ENCODE data around the gene FKBP9.
"Not testable (repeated sequence)": the region's sequence is repeated elsewhere in the genome, so short reads cannot be mapped to it uniquely, and the experiment has no call there.

FKBP9 gene, protein sequence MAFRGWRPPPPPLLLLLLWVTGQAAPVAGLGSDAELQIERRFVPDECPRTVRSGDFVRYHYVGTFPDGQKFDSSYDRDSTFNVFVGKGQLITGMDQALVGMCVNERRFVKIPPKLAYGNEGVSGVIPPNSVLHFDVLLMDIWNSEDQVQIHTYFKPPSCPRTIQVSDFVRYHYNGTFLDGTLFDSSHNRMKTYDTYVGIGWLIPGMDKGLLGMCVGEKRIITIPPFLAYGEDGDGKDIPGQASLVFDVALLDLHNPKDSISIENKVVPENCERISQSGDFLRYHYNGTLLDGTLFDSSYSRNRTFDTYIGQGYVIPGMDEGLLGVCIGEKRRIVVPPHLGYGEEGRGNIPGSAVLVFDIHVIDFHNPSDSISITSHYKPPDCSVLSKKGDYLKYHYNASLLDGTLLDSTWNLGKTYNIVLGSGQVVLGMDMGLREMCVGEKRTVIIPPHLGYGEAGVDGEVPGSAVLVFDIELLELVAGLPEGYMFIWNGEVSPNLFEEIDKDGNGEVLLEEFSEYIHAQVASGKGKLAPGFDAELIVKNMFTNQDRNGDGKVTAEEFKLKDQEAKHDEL

DNA sequence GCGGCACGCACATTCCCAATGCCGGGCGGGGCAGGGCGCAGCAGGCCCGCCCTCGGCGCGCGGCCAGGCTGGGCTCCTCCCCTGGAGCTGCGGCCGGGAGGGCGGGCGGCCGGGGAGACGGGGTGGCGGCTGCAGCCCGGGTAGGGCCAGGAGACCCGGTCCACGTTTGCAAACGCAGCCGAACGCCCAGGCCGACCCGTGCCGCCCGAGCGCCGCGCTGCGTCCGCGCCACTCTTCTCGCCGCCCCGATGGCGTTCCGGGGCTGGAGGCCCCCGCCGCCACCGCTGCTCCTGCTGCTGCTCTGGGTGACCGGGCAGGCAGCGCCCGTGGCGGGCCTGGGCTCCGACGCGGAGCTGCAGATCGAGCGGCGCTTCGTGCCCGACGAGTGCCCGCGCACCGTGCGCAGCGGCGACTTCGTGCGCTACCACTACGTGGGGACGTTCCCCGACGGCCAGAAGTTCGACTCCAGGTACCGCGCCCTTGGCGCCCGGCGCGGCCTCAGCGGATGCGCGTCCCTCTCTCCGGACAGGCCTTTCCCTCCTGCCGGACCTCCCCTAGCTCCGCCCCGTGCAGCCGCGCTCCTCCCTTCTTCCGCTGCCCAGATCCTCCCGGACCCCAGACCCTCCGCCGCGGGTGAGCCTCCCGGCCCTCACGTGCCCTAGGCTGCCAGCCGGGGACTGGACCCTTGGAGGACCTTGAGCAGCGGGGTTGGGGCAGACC is at the start of gene FKBP9:
Gene FKBP9, plus strand, starts transcription at position 115 of the 720 bp plus-strand sequence. Its CDS starts 134 bp downstream, at position 249.
- DNase-seq, result peak; percentile 96
- in situ Hi-C loops (cut with HindIII; ENCODE audit: low pct_ligation_motif_present, low pct_unique_long_range_greater_than_20kb, low sequenced_read_pairs), result no loop called here

DNA sequence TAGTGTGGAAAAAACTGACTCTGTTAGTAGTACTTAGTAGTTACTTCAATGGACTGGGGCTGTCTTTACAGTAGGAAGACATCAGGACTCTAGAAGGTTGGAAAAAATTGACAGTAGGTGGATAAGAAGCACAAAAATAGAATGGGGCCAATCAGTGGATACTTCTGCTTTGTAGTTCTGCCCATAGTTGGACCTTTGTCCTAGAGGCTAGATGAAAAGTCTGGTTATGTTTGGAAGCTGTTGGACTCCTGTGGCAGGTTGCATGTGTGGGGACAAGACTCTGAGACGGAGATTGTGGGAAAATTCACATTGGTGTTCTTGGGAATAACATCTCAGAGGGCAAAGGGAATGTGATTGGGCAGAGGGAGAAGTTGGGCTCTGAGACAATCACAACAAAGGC is 47.0 kb upstream of the FKBP9 start:
- in situ Hi-C loops (cut with HindIII; ENCODE audit: low pct_ligation_motif_present, low pct_unique_long_range_greater_than_20kb, low sequenced_read_pairs), result no loop called here

DNA sequence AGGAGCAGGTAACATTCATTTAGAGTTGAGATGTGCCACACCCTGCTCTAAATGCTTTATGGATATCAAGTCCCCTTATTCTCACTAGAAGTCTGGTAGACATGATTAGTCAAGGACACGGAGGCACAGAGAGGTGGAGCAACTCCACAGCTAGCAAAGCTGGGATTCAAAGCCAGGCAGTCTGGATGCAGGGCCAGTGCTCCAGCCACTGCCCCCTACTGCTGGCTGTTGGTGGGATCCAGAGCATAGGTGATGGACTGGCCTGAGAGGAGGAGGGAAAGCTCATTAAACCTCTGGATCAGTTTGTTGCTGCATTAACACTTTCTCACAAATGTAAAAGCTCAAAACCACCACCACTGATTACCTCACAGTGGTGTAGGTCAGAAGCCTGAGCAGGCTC is 43.1 kb upstream of the FKBP9 start:
- in situ Hi-C loops (cut with HindIII; ENCODE audit: low pct_ligation_motif_present, low pct_unique_long_range_greater_than_20kb, low sequenced_read_pairs), result no loop called here
- DNase-seq, result no peak

More for the DNA sequence above, 47.0 kb upstream of the FKBP9 start:
- no peak for DNase-seq

DNA sequence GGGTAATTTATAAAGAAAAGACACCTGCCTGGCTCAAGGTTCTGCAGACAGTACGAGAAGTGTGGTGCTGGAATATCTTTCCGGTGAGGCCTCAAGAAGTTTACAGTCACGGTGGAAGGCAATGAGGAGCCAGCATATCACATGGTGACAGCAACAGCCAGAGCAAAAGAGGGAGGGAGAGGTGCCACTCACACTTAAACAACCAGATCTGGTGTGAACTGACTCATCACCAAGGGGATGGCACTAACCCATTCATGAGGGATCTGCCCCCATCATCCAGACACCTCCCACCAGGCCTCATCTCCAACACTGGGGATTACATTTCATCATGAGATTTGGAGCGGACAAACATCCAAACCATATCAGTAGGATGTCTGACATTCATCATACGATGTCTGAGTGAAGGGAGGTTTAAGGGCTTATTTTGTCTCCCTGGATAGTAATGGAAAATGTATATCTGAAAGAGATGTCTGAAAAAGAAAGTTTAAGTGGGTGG is 42.2 kb upstream of the FKBP9 start:
- in situ Hi-C loops (cut with HindIII; ENCODE audit: low pct_ligation_motif_present, low pct_unique_long_range_greater_than_20kb, low sequenced_read_pairs), result no loop called here
- no peak for DNase-seq

DNA sequence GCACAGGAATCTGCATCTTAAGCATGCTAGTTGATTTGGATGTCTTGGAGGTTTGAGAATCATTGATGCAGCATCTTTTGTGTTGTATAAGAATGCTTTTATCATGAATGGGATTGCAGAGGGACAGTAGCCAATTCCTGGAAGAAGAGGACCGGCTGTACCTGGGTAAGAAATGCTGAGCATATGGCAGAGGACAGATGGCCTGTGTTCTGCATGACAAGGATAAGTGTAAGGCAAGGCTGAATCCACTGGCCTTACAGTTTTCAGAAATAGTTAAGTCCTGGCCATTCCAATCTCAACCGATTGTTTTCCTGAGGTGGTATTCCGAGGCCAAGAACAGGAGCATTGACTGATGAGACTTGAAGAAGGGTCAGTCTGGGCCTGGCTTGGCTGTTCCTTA is 41.2 kb upstream of the FKBP9 start:
- in situ Hi-C loops (cut with HindIII; ENCODE audit: low pct_ligation_motif_present, low pct_unique_long_range_greater_than_20kb, low sequenced_read_pairs), result no loop called here
- no peak for DNase-seq

DNA sequence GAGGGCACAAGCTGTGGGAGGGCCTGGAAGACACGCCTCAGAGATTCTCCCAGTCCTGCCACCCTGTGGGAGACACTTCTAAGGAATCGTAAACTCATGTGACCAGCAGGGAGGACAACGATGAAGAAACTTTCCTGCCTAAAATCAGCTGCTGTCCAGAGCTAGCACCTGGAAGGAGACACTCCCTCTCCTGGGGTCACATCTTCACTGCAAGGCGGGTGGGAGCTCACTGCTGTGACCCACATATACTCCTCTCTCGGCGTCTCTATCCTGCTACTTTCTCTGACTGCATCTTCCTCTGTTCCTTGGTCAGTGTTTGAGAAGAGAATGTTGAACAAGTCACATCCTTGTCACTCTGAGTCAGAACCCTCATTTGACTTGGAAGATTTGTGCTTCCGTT is 40.2 kb upstream of the FKBP9 start:
- in situ Hi-C loops (cut with HindIII; ENCODE audit: low pct_ligation_motif_present, low pct_unique_long_range_greater_than_20kb, low sequenced_read_pairs), result not testable (repeated sequence)

DNA sequence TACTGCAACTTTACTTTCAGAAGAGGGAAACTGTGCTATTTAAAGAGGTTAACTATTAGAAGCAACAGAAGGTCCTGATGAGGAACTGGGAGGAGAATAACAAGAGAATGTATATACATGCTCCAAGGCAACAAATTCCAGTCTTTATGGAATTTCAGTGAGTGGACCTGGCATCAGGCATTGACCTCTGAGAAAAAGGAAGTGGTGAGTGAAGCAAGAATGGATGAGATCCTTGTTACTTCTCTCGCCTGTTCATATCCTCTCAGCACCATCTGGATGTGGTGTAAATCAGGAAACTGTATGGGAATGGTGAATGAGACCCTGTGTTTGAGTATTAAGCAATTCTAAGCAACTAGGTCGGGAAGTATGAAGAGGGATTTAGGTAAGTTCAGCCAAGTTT is 35.3 kb upstream of the FKBP9 start:
- no peak for DNase-seq
- in situ Hi-C loops (cut with HindIII; ENCODE audit: low pct_ligation_motif_present, low pct_unique_long_range_greater_than_20kb, low sequenced_read_pairs), result no loop called here

More for the DNA sequence above, 40.2 kb upstream of the FKBP9 start:
- not testable (repeated sequence) for DNase-seq

DNA sequence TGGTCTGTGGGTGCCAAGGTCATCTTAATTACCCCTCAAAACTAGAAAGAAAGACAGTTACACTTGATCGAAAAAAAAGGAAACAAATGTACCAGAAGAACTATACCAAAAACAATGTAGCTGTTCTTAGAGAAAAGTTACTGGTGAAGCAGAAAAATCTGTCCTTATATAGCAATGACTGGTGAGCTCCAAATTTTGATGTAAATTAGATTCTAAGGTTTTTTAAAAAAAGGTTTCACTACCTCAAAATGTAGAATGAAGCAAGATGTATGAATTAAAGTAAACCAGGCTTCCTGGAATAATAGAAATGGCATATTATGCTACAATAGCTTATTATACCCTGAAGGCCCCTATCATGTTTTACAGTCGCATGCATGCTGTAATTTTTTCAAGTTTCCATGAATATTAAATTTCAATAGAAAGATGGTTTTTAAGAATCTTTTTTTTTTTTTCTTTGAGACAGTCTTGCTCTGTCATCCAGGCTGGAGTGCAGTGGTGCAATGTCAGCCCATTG is 28.4 kb upstream of the FKBP9 start:
- in situ Hi-C loops (cut with HindIII; ENCODE audit: low pct_ligation_motif_present, low pct_unique_long_range_greater_than_20kb, low sequenced_read_pairs), result no loop called here
- no peak for DNase-seq

DNA sequence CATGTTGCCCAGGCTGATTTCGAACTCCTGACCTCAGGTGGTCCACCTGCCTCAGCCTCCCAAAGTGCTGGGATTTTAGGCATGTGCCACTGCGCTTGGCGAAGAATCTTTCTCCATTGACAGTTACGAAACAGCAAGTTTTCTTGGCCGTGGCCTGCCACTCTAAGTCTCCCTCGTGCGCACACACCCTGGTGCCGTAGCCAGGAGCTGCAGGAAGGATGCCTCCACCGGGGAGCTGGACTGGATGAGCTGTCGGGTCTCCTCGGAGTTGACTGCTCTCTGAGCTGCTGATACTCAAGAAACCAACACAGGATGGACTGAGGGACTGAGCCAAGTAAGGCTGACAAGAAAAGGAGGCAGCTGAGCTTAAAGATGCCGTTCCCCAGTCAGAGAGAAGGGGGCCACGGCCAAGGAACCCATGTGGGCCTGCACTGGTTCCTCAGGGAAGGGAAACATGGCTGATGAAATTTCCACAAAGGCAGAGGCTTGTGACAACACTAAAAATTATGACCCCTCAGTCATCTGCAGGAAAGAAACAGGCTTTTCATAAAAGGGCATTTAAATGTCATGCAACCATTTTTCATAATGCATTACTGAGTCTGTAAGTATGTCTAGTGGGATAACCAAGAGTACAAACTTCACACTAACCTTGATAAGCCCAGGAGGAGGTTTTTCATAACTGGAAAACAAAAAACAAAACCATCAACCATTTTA is 27.7 kb upstream of the FKBP9 start:
- DNase-seq, result no peak
- in situ Hi-C loops (cut with HindIII; ENCODE audit: low pct_ligation_motif_present, low pct_unique_long_range_greater_than_20kb, low sequenced_read_pairs), result no loop called here

DNA sequence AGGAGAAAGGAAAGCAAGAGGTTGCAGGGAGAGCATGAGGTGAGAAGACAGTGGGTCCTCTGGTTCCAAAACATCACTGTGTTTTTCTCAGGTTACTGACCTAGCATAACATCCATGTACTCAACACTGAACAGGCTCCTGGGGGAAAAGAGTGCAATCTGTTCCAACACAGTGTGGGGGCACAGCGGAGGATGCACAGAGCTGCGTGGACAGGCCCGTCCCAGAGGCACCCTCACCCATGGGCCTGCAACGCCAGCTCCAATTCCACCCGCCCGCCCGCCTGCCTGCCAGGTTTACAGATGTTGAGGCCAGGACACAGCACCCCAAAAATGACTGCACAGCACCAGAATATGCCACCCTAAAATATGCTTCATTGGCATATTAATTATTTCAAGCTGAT is 26.9 kb upstream of the FKBP9 start:
- in situ Hi-C loops (cut with HindIII; ENCODE audit: low pct_ligation_motif_present, low pct_unique_long_range_greater_than_20kb, low sequenced_read_pairs), result no loop called here
- no peak for DNase-seq

DNA sequence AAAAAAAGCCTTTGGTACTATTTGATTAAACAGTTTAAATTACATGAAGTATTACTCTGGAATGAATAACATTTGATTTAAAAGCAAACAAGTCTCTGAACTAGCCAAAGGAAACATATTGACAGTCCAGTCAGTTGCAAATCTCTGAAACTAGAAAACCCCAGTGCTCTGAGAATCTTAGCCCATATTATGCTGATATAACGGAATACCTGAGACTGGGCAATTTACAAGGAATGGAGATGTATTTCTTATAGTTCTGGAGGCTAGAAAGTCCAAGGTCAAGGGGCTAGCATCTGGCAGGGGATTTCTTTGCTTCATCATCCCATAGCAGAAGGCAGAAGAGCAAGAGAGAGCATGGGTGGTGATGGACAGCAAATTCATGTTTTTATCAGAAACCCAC is 21.7 kb upstream of the FKBP9 start:
- in situ Hi-C loops (cut with HindIII; ENCODE audit: low pct_ligation_motif_present, low pct_unique_long_range_greater_than_20kb, low sequenced_read_pairs), result no loop called here
- DNase-seq, result no peak

DNA sequence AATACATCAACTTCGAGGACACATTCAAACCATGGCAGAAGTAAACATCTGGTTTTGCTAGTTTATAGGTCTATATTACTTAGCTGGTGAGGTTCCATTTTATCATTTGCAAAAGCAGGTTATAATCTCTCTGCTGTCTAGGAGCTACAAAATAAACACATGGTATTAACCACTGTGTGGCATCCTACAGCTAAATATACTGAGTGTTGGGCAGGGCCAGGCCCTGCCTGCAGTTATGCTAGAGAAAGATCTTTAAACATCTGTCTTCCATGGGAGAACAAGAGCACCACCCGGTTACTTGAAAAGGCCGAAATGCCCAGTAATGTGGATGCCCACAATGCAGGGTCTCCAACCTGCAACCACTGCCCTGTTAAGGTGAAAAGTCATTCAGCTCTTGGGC is 20.6 kb upstream of the FKBP9 start:
- no peak for DNase-seq
- in situ Hi-C loops (cut with HindIII; ENCODE audit: low pct_ligation_motif_present, low pct_unique_long_range_greater_than_20kb, low sequenced_read_pairs), result no loop called here

DNA sequence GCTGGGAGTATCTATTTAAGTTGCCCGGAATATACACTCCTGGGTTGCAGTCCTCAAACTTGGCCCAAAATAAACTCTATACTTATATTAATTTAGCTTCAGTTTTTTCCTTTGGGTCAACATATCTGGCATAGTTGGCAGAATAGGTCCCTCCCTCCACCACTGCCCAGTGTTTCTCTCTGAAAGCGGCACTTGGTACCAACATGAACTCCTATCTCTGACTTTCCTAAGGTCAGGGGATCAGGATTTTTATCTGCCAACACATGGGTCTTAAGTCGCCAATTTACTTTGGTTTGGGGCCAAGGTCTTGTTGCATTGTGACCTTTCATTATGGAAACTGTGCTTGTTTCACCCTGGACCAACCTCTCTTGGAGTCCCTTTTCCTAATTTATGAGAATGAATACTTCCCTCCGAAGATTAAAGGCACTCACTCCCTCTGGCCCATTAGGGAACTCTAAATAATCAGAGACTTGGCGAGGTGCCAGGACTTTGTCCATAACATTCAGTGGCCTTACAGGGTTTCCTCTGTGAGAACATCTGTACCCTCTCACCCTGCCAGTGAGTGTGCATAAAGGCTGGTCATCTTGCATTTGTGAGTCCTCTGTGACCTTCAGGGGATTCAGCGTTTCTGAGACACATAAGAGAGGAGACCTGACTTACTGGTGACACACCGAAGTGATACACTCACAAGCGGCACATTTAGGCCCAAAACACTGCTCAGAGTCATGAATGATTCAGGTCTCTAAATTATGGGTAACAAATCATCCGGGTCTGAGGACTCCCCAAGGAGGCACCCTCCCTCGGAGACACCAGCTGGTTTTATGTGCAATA is 19.7 kb upstream of the FKBP9 start:
- no peak for DNase-seq
- in situ Hi-C loops (cut with HindIII; ENCODE audit: low pct_ligation_motif_present, low pct_unique_long_range_greater_than_20kb, low sequenced_read_pairs), result no loop called here

DNA sequence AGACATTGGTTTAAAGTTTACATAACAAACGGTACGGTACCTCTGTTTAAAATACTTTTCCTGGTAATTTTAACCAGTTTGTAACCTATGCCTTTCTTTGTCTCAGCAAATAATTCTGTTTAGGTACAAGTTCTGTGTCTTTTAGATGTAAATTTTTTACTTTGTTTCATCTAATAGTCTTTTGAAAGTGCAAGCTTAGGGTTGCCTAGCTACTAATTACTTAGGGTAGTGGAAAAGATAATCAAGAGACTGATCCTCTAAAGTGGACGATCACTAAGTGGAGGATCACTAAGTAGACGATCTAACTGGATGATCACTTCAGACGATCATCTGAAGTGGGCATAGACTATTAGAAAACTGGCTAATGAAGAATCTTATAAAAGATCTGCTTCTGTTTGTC is 16.1 kb upstream of the FKBP9 start:
- in situ Hi-C loops (cut with HindIII; ENCODE audit: low pct_ligation_motif_present, low pct_unique_long_range_greater_than_20kb, low sequenced_read_pairs), result no loop called here
- DNase-seq, result no peak

DNA sequence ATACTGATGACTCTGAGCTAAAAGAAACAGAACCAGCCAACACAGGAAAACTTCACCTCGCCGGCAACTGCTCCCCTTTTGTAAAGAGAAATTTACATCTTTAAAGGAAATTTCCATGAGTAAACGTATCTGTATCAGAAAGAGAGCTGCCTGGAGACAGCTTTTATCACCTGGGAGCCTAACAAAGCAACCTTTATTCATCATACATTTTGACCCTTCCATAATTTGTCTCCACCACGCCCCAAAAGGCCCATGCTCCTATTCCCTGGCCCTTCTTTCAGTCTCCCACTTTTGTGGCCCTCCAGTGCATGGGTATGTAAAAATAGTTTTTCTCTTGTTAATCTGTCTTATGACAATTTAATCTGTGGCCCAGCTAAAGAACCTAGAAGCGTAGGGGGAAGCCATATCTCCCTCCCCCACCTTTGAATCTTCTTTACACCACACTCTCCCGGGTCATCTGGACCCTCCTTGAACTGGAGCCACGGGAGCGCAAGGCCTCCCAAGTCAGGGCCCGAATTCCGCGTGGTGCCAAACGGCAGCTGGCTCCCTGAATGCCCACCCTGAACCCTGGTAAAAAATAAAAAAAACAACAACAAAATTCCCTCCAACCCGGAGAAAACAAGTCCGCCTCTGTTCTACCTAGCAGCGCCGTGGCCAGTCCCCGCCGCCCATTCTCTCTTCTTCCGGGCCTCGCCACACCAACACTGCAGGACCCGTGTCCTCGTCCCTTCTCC is 15.4 kb upstream of the FKBP9 start:
- in situ Hi-C loops (cut with HindIII; ENCODE audit: low pct_ligation_motif_present, low pct_unique_long_range_greater_than_20kb, low sequenced_read_pairs), result no loop called here
- no peak for DNase-seq

DNA sequence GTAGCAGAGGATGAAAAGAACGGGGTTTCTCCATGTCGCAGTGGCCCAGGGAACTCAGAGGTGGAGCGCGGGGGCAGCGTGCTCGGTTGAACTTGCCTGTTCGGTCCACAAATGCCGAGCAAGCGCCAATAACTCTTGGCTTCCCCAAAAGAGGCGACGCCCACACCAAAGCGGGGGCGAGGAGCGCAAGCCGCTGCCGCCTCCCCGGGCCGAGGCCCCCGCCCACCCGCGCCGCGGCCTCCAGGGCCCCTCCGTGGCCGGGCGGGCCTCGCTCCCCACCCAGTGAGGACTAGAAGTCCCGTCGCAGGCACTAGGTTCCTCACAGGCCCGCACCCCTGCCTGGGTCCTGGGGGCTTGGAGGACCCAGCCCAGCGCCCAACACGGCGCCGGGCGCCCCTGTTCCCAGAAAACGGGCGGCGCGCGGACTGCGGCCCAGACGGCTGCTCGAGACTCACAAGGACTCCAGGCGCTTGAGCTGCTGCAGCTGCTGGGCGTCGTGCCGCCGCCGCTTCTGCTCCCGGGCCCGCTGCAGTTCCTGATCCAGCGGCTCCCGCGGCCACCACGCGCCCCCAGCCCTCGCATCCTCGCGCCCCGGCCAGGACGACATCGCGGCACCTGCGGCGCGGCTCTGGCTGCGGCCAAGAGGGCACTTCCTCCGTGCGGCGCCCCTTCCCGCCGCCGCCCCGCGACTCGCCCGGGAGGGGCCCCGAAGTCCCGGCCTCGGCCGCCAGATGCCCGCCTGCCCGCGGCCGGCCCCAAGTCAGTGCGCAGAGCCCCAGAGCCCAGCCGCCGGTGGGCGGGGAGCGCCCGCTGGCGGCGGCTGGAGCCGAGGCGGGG is 14.6 kb upstream of the FKBP9 start:
- in situ Hi-C loops (cut with HindIII; ENCODE audit: low pct_ligation_motif_present, low pct_unique_long_range_greater_than_20kb, low sequenced_read_pairs), result no loop called here
- peak; percentile 91 for DNase-seq

Data from ACHN (cell line).